ENCODE measurements around the gene ANHX. TPM values are rescaled to one million over a fixed set of nuclear protein-coding genes. Genes with fewer than 3 reads are reported as not detected.
"Not testable (repeated sequence)": the region's sequence is repeated elsewhere in the genome, so short reads cannot be mapped to it uniquely, and the experiment has no call there.

ANHX gene
- under 1 TPM in 1 of 3 donors, not detected in 2; 0.06 TPM for polyA plus RNA-seq (ENCODE audit: insufficient read length in 3 of 3)
- long read RNA-seq, donor 1: 0 reads
- long read RNA-seq, donor 2: 0 reads
- long read RNA-seq, donor 3: 0 reads
- long read RNA-seq, donor 4: 0 reads
- long read RNA-seq, donor 5: 0 reads
- long read RNA-seq, donor 6: 0 reads
- long read RNA-seq, donor 7: 0 reads
- long read RNA-seq, donor 8: 0 reads
- long read RNA-seq, donor 9: 0 reads
- long read RNA-seq, donor 10: 0 reads
- long read RNA-seq, donor 11: 0 reads
- long read RNA-seq, donor 12: 0 reads
- long read RNA-seq, donor 13: 0 reads
- long read RNA-seq, donor 14: 0 reads
- long read RNA-seq, donor 15: 0 reads
- long read RNA-seq, donor 16: 0 reads

GRCh38 chr12:133235401-133236112, at the start of gene ANHX:
Gene ANHX, minus strand, starts transcription at chr12:133235877. Its CDS starts 1,521 bp downstream, at chr12:133234356.
- no peak for DNase-seq

- DNase-seq: not testable (repeated sequence)
Observed at GRCh38 chr12:133264668-133265067, 29.0 kb upstream of the ANHX start.

- no peak for DNase-seq
Observed at GRCh38 chr12:133264173-133264572, 28.5 kb upstream of the ANHX start.

- DNase-seq: no peak
Observed at GRCh38 chr12:133256321-133256720, 20.6 kb upstream of the ANHX start.

GRCh38 chr12:133255833-133256232, 20.2 kb upstream of the ANHX start:
- DNase-seq: not testable (repeated sequence)

- no peak for DNase-seq
Observed at GRCh38 chr12:133251732-133252131, 16.1 kb upstream of the ANHX start.

GRCh38 chr12:133236556-133236955, 879 bp upstream of the ANHX start:
- no peak for DNase-seq

GRCh38 chr12:133236144-133236543, 467 bp upstream of the ANHX start:
- DNase-seq: no peak

- DNase-seq: no peak
Observed at GRCh38 chr12:133234971-133235370, 706 bp downstream of the ANHX start.

GRCh38 chr12:133233993-133234564, 1.6 kb downstream of the ANHX start:
- DNase-seq: no peak

- no peak for DNase-seq
Observed at GRCh38 chr12:133233006-133233405, 2.7 kb downstream of the ANHX start.

GRCh38 chr12:133231001-133231400, 4.7 kb downstream of the ANHX start:
- no peak for DNase-seq

- DNase-seq: no peak
Observed at GRCh38 chr12:133227281-133227852, 8.3 kb downstream of the ANHX start.

- no peak for DNase-seq
Observed at GRCh38 chr12:133226690-133227089, 9.0 kb downstream of the ANHX start.

- DNase-seq: no peak
Observed at GRCh38 chr12:133225527-133225926, 10.2 kb downstream of the ANHX start.

GRCh38 chr12:133222211-133222610, 13.5 kb downstream of the ANHX start:
- no peak for DNase-seq

- no peak for DNase-seq
Observed at GRCh38 chr12:133221241-133221640, 14.4 kb downstream of the ANHX start.

GRCh38 chr12:133220521-133220920, 15.2 kb downstream of the ANHX start:
- DNase-seq: no peak

GRCh38 chr12:133217219-133217618, 18.5 kb downstream of the ANHX start:
- no peak for DNase-seq

- DNase-seq: no peak
Observed at GRCh38 chr12:133215724-133216123, 20.0 kb downstream of the ANHX start.

- DNase-seq: no peak
Observed at GRCh38 chr12:133206390-133206789, 29.3 kb downstream of the ANHX start.

- DNase-seq: no peak
Observed at GRCh38 chr12:133204264-133204603, 31.4 kb downstream of the ANHX start.
